GM21447 (cell line): ENCODE data around the gene SERINC5.
"Not testable (repeated sequence)": the region's sequence is repeated elsewhere in the genome, so short reads cannot be mapped to it uniquely, and the experiment has no call there.

Experiments
- ATAC-seq: cut with Tn5 transposase; IDR thresholded peaks from one replicate; pipeline ENCODE4 v1.9.1; 2021; ENCODE audit not compliant: unreplicated experiment

Gene SERINC5

GRCh38 chr5:80141147-80141671 is 114.6 kb downstream of the SERINC5 start:
- ATAC-seq = no peak

GRCh38 chr5:80140496-80140895 is 115.4 kb downstream of the SERINC5 start:
- no peak for ATAC-seq

DNA sequence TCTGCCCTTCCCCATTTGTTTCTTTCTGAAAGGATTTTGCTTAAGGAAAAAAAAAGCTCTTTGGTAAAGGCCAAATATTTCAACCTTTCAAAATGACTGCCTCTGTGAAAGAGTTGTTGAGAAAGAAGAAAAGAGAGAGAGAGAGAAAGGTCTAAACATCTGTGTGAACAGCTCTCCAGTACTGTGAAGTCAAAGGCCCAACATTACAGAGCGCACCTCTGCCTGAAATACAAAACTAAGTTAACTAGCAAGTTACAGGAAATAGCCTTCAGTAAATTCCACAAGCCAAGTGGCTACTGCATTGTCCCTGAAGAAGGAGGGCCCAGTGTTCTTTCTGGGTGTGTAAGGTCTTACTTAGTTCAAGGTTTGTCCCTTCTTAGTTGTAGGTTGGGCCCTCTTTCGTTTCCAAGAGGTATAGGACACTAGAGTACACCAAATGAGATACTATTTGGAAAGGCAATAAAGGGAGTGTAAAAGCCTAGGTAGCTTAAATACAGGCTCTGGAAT is 116.3 kb downstream of the SERINC5 start:
- ATAC-seq = no peak

DNA sequence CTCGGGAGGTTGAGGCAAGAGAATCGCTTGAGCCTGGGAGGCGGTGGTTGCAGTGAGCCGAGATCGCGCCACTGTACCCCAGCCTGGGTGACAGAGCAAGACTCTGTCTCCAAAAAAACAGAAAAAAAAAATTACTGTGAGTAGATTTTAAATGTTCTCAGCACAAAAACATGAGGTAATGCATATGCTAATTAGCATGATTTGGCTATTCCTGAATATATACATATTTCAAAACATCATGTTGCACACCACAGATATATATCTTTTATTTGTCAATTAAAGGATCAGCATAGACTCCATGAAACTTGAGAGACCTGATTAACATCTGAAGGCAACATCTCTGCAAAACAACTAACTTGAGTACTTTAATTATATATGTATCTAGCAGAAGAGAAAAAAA is 117.4 kb downstream of the SERINC5 start:
- ATAC-seq = no peak

- not testable (repeated sequence) for ATAC-seq
These were observed 119.0 kb downstream of the SERINC5 start for GRCh38 chr5:80136798-80137197.

DNA sequence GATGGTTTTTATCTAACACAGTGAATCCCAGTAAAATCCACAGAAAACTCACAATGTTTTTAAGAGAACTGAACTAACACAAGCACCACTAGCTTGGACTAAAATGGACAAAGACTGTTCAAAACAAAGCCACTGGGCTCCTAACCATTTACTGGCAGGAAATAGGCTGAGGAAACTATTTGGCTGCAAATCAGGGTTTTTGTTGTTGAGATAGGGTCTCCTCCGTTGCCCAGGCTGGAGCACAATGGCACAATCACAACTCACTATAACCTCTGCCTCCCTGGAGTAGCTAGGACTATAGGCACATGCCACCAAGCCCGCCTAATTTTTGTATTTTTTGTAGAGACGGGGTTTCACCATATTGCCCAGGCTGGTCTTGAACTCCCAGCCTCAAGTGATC is 121.0 kb downstream of the SERINC5 start:
- ATAC-seq = no peak

DNA sequence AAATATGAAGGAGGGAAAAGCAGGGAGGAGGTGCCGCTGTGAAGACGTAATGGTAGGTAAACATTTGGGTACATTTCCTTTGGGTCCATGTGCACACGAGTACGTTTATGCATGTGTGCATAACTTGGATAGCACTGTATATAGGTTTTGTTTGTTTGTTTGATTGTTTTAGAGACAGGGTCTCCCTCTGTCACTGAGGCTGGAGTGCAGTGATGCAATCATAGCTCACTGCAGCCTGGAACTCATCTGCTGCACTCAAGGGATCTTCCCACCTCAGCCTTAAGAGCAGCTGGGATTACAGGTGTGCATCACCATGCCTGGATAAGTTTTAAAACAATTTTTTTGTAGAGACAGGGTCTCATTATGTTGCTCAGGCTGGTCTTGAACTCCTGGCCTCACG is 126.7 kb downstream of the SERINC5 start:
- ATAC-seq = no peak

DNA sequence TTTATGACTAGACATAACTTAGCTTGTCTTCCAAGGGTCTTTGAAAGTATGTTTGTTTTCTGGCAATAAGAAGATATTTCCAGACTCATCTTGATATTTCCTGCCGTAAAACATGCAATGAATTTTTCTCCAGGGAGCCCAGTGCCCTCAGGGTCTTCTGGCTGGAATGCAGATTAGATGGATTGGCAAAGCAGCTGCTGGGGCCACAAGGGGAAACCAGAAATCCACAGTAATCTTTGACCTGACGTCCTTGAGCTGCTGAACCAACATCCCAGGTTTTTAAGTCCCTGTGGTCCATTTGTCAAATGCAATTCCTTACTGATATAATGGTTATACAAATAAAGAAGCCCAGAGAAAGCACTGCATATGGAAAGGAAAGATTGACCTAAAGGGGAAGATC is 127.7 kb downstream of the SERINC5 start:
- no peak for ATAC-seq

DNA sequence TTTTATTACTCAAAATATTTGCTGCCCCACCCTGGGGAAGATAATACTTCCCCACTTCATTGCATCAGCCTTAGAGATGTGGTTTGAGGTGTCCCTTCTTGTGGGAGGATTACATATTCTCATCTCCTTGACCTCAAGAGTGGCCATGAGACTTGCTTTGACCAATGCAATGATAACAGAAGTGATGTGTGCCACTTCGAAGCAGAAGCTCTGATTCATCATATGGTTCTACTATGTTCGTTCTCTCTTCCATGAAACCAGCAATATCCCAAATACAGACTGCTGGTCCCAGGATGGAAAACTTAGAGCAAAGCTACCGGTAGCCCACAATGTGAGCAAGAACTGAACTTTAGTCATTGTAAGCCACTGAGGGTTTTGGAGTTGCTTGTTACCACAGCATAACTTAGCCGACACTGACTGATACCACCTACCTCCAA is 128.7 kb downstream of the SERINC5 start:
- no peak for ATAC-seq

GRCh38 chr5:80125962-80126480 is 129.8 kb downstream of the SERINC5 start:
- peak; percentile 57 for ATAC-seq

DNA sequence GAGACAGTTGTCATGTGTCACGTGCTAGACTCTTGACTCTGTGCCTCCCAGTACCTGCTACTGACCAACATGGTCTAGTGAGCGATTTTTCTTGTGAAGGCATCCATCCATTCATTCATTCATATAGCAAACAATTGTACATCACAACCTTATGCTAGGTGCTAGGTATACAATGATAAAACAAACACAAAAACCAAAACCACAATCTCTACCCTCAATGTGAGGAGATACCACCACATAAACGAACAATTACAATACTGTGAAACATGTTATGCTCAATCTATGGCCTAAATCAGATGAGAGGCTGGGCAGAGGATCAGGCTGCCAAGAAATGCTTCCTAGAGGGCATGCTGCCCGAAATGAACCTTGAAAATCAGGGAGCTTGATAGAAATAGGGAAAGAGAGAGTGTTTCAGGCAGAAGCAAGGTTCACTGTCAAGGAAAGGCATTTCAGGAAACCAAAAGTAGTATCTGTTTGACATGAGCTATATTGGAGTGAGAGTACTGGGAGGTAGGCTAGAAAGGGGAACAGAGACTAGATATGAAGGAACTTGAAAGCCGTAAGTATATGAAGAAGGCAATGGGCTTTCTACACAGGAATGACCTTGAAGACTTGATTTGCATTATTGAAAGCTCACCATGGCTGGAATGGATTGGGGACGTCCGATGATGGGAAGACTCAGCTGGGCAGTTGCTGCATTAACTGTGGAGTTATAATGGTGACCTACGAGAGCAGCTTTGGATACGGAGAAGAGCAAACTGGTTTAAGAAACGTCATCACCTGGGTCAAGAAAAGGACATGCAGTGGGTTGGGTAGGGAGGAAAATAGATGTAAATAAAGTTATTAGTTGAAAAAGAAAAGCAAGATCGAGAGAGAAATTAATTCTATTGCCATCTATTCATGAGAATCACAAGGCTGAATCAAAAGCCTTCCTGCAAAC is 130.6 kb downstream of the SERINC5 start:
- peak; percentile 81 for ATAC-seq

DNA sequence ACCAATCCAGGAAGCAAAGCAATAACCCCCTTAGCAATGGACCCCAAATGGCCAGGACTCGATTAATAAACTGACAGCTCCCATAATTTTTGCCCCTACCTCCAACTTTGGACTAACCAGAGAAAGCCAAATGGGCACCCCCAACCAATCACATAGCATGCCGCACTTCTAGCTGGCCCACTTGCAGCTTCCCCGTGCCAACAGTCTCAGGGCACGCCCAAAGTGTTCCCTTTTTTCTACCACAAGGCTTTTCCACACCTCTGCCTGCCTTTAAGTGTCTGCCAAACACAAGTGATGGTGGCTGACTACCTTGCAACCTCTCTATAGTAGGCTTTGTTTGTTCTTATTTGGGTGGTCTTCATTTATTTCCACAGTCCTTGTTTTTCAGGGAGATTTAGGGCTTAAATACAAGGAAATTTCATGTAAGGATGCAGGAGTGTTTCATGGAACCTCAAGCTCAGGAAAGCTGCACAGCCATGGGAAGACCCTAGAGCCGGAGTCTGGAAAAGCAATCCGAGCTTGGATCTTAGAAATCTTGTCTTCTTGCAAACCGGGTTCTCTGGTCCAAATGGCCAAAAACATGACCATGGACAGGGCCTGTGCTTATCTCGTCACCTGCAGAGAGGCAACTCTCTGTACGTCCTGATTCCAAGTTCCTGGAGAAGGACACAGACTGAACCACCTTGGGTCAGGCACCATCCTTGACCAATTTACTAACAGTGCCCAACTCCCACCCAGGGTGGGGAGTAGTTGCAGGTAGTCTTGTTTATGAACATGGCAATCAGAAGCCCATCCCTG is 131.5 kb downstream of the SERINC5 start:
- no peak for ATAC-seq

- ATAC-seq = no peak
These were observed 133.3 kb downstream of the SERINC5 start for GRCh38 chr5:80122579-80122978.

DNA sequence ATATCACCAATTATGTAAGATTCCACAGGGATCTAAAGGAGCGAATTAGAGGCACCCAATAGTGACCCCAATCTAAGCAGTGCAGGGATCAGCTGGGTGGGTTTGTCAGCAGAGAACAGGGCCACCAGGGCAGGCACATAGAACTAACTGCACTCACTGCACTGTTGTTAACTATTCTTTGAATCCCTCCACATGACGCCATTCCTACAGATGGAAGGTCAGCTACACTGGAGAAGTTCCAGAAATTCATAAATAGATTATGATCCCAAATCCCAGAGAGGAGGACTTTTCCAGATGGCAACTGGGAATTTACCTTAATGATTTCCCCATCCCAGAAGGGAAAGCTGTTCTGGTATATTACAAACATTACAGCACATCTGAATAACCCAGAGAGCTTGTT is 136.5 kb downstream of the SERINC5 start:
- no peak for ATAC-seq

DNA sequence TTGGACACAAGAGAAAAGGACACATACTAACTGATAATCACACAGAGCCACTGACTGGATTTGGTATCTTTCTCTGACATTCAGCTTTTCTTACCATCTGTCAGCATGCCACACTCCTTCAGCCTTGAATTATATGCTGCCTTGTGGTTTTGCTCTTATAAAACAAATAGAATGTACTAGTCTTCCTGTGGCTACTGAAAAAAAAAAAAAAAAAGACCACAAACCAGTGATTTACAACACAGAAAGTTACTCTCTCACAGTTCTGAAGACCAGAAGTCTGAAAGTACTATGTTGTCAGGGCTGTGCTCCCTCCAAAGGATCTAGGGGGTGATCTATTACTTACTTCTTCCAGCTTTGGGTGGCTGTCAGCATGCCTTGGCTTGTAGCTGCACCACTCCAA is 138.4 kb downstream of the SERINC5 start:
- ATAC-seq = no peak

DNA sequence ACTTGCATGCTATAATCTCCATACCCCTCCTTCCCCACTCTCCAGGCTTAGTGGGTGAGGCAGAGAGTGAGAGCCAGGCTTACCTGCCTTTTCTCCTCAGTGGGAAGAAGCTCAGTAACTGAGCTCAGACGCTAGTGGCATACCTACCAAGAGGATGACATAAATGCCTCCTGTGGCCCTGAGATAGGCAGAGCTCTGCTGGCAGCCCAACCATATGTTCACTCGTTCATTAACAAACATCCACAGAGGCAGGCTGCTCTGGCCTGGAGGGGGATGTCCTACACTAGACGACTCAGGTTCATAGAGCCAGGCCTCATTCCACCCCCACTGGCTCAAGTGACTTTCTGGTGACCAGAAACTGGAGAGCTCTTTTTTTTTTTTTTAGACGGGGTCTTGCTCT is 139.4 kb downstream of the SERINC5 start:
- no peak for ATAC-seq

DNA sequence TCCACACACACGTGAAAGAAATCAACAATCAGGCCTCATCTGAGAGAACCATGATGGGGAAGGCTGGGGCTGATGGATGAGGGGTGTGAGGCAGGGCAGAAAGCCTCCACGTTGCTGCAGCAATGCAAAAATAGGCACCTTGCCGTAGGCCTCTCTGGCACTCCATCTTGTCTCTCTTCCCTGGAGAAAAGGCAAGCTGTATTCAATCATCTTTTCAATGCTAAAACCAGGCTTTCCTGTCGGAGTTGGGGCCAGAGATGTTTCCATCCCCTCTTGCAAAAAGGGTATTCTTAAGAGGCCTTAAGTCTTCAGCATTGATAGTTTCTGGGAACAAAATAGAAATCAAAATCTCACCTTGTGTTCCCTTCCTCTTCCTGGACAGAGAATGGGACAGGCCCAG is 139.8 kb downstream of the SERINC5 start:
- ATAC-seq = no peak

DNA sequence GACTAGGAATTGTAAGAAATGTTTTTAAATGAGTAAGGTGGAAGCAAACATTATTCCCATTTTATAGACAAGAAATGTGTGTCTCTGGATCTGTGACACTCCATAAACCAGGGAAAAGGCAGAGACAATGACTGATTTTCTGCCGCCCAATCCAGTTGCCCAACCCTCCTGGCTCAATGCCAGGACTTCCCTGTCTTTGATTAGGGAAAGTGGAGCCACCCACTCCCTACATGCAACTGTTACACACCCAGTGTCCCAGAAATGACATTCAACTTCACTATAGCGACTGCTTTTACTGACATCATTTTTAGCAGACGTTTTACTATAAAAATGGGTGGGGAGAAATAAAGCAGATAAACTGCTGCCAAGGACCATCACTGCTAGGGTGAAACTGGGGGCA is 141.0 kb downstream of the SERINC5 start:
- ATAC-seq = no peak

GRCh38 chr5:80111376-80111990 is 144.4 kb downstream of the SERINC5 start:
- ATAC-seq = not testable (repeated sequence)

DNA sequence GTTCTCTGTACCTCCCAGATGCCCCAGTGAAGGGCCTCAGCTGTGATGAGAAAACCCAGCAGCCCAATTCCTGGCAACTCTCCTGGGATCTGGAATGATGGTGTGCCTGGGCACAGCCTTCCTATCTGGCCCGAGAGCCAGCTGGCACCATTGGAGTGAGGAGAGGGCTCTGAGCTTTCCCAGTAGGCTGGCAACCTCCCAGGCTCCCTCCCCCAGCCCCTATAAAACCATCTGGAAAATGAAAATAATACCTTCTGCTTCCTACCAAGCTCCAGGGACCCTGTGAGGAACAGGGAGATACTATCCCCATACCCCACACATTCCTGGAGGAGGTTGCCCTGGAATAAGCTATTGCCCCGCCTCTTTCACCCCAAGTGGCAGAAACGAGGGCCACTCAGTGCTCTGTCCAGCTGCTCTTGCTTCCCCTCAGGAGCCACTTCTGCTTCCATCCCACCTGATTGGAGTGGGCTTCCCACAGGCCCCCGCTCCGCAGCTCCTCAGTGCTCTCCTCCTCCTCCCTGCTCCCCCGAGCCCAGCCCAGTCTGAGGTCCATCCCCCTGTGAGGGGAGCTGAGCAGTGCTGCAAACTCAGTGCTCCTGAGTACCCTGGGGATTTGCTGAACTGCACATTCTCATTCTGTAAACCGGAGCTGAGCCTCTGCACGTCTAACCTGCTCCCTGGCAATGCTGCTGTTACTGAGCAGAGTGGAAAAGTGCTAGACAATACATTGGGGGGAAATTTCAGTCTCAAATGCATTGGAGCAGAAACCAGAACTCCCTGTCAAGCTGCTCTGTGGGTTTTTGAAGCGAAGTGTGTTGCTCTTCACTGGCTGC is 146.0 kb downstream of the SERINC5 start:
- ATAC-seq = peak; percentile 75
